ENCODE measurements around the gene PDCD1LG2. TPM values are rescaled to one million over a fixed set of nuclear protein-coding genes. Genes with fewer than 3 reads are reported as not detected.

Gene PDCD1LG2
- polyA plus RNA-seq, 1 experiment, result 31.5 TPM

- no peak overlapping the region for H3K4me3 ChIP-seq (ENCODE audit: low read depth, low read length)
- CTCF ChIA-PET, result no interaction called here
- H3K27me3 ChIP-seq (ENCODE audit: control insufficient read depth, insufficient read depth, low read length), result no peaks in the 10 kb centered on the region
- H3K27ac ChIP-seq (ENCODE audit: low read depth, low read length), result no peak overlapping the region
- TF ChIP-seq CTCF (IDR thresholded peaks at IDR 0.05; ENCODE audit: low read depth, low read length), result no peak
- no peak for DNase-seq (ENCODE audit: low read depth, low spot score)
- POLR2A ChIA-PET, result no interaction called here
- no peaks in the 10 kb centered on the region for H3K9me3 ChIP-seq (ENCODE audit: control insufficient read depth, insufficient read depth, low read length)
Measured at GRCh38 chr9:5571629-5572232, 61.4 kb downstream of the PDCD1LG2 start.

GRCh38 chr9:5574097-5574496, 63.8 kb downstream of the PDCD1LG2 start:
- no peak overlapping the region for H3K27ac ChIP-seq (ENCODE audit: low read depth, low read length)
- no peaks in the 10 kb centered on the region for H3K9me3 ChIP-seq (ENCODE audit: control insufficient read depth, insufficient read depth, low read length)
- no peak for DNase-seq (ENCODE audit: low read depth, low spot score)
- TF ChIP-seq CTCF (IDR thresholded peaks at IDR 0.05; ENCODE audit: low read depth, low read length), result no peak
- no peaks in the 10 kb centered on the region for H3K27me3 ChIP-seq (ENCODE audit: control insufficient read depth, insufficient read depth, low read length)
- ChIA-PET CTCF (interaction anchor here (0.7 kb wide), 1 partner anchor 109 kb away, joined by 3 read pairs; no protein-coding TSS in a partner anchor), POLR2A (no interaction called here)
- no peak overlapping the region for H3K4me3 ChIP-seq (ENCODE audit: low read depth, low read length)

- no peaks in the 10 kb centered on the region for H3K27me3 ChIP-seq (ENCODE audit: control insufficient read depth, insufficient read depth, low read length)
- DNase-seq (ENCODE audit: low read depth, low spot score), result no peak
- POLR2A ChIA-PET, result no interaction called here
- TF ChIP-seq CTCF (IDR thresholded peaks at IDR 0.05; ENCODE audit: low read depth, low read length), result no peak
- no peak overlapping the region for H3K4me3 ChIP-seq (ENCODE audit: low read depth, low read length)
- no peak overlapping the region for H3K27ac ChIP-seq (ENCODE audit: low read depth, low read length)
- H3K9me3 ChIP-seq (ENCODE audit: control insufficient read depth, insufficient read depth, low read length), result no peaks in the 10 kb centered on the region
- CTCF ChIA-PET, result no interaction called here
Measured at GRCh38 chr9:5575000-5575399, 64.7 kb downstream of the PDCD1LG2 start.

GRCh38 chr9:5577225-5577624, 66.9 kb downstream of the PDCD1LG2 start:
- no peak overlapping the region for H3K27ac ChIP-seq (ENCODE audit: low read depth, low read length)
- H3K4me3 ChIP-seq (ENCODE audit: low read depth, low read length), result no peak overlapping the region
- no peaks in the 10 kb centered on the region for H3K9me3 ChIP-seq (ENCODE audit: control insufficient read depth, insufficient read depth, low read length)
- no peaks in the 10 kb centered on the region for H3K27me3 ChIP-seq (ENCODE audit: control insufficient read depth, insufficient read depth, low read length)
- CTCF ChIA-PET, result interaction anchor here (1.0 kb wide), 1 partner anchor 13 kb away, joined by 4 read pairs; no protein-coding TSS in a partner anchor
- no peak for DNase-seq (ENCODE audit: low read depth, low spot score)
- TF ChIP-seq CTCF (IDR thresholded peaks at IDR 0.05; ENCODE audit: low read depth, low read length), result no peak
- POLR2A ChIA-PET, result no interaction called here

- Histone ChIP-seq H3K9me3 (ENCODE audit: control insufficient read depth, insufficient read depth, low read length) (no peaks in the 10 kb centered on the region), H3K4me3 (ENCODE audit: low read depth, low read length) (no peak overlapping the region), H3K27ac (ENCODE audit: low read depth, low read length) (no peak overlapping the region), H3K27me3 (ENCODE audit: control insufficient read depth, insufficient read depth, low read length) (no peaks in the 10 kb centered on the region)
- POLR2A ChIA-PET, result no interaction called here
- TF ChIP-seq CTCF (IDR thresholded peaks at IDR 0.05; ENCODE audit: low read depth, low read length), result no peak
- CTCF ChIA-PET, result interaction anchor here (1.1 kb wide), 1 partner anchor 12 kb away, joined by 7 read pairs; no protein-coding TSS in a partner anchor
- no peak for DNase-seq (ENCODE audit: low read depth, low spot score)
Measured at GRCh38 chr9:5578018-5578697, 67.8 kb downstream of the PDCD1LG2 start.
